ENCODE measurements around the gene PRKCB.
"Not testable (repeated sequence)": the region's sequence is repeated elsewhere in the genome, so short reads cannot be mapped to it uniquely, and the experiment has no call there.

The PRKCB gene

DNA sequence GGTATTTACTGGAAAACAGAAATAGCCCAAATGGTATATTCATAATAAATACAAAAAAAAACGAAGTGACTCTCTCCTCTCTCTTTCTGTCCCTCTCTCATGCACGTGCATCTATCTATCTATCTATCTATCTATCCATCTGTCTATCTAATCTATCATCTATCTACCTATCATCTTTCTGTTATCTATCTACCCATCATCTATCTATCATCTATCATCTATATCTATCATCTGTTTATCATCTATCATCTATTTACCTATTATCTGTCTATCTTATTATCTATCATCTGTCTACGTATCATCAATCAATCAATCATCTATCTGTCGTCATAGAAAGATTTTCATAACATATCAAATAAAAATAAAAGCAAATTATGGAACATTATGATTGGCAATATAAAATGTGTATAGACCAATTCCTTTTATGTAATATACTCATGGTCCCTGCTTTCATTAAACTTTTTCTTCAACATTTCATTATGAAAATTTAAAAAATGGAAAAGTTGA lies 293.7 kb downstream of the PRKCB start:
- DNase-seq (ENCODE audit: low read depth in 2 of 2) = no peak

DNA sequence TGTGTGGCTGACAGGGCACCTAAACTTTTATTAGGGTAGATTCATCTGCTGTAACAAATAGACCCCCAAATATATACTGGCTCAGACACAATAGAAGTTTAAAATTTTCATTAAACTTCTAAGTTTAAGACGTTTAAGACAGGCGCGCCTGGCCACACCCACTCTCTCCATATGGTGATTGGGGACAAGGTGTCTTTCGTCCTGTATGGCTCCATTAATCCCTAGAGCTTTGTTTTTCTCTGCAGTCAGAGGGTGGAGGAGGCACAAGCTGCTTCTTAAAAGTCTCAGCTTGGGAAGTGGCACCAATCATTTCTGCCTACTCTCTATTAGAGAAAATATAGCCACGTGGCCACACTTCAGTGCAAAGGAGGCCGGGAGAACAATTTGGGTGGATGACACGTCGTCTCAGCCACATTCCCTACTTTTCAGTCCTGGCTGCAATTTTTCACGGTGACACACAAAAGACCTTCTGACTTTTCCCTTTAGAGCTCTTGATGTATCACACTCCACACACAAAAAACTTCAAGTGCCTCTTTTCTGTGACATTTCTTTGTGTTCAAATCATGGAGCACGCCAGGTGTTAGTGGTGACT lies 294.8 kb downstream of the PRKCB start:
- DNase-seq (ENCODE audit: low read depth in 2 of 2) = no peak

DNA sequence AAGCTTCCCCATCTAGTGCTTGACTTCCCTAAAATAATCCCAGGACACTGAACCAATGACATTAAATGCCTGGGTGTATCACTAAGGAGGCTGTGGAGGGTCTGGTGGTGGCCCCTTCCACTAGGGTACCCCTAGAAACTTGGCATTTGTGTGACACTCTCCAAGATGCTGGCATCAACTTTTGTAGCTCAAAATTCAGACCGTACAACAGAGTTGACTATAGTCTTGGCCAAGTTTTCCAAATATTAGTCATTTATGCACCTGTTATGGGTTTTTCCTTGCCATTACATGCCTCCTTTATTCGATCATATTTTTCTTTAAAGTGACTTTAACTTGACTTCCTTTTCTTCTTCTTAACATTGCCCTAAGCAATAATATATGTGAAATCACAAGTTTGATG lies 295.5 kb downstream of the PRKCB start:
- no peak for DNase-seq (ENCODE audit: low read depth in 2 of 2)

DNA sequence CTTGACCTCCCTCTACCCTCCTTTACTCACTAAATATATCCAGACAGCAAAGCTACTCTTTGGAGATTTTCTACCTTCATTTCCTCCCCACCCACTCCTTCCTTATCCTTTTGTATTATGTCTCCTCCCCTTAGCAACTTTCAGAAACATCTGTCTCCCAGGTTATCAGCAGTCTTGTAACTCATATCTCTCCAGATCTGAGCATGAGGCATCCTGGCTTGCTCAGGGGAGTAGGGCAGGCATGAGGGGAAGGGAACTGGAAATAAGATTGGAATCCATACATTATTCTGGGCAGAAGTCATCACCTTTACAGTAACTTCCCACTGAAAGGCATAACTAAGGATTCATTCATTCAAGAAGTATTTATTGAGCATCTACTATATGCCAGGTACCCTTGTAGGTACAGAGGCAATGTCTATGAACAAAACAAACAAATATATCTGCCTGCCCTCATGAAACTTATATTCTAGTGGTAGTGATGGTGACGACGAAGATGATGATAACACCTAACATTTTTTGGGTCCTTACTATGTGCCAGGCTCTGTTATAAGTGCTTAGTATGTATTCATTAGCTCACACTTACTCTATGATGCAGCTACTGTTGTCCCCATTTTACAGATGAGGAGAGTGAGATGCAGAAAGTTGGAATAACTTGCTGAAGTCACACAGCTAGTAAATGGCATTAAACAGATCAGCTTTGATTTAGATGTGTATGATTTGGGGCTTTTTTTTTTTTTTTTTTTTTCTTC lies 296.4 kb downstream of the PRKCB start:
- no peak for DNase-seq (ENCODE audit: low read depth in 2 of 2)

DNA sequence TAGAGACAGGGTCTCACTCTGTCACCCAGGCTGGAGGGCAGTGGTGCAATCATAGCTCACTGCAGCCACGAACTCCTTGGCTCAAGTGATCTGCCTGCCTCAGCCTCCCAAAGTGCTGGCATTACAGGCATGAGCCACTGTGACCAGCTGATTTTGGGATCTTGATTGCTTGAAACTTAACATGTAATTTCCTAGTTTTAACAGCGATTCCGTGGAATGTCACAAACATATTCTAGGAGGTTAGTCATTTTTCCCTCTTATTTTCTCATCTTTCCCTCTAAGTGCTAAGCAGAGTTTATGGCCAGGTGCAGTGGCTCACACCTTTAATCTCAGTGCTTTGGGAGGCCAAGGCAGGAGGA lies 297.0 kb downstream of the PRKCB start:
- DNase-seq (ENCODE audit: low read depth in 2 of 2) = no peak

DNA sequence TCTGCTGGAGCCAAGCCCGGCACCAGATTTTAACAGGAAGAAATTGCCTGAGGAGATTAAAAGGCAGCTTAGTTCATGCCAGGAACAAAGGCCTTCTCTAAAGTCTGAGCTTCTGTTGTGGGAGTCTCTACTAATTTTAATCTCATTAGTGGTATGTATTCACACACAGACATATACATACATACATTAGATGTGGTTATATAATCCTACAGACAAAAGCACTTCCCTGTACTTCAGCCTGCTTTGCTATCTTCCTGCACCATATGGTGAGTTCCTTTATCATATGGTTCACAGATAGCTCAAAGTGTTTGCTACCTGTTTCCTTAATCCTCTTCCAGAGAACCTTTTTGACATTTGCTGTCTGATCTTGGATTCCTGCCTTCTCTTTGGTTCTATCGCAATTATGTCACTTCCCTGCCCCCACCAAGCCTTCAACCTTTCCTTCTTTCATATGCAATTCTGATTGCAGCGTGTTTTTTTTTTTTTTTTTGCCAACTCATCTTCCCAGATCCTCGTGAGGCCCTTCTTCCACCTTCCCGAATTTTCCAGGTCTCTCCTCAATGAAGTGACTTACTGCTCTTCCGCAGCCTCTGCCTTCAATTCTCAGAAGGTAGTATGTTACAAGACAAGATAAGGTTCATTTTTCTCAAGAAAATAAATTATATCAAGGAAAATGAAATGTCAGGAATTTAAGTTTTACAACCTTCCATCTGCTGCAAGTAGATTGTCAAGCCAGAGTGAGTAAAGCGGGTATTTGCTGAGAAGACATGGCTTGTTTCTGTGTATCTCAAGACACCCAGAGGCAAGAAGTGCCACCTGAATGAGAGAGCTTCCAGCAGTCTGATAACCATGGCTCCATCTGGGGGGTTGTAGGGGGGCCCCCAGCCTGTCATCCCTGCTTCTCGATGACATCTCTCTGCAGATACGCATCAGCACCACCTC lies 300.1 kb downstream of the PRKCB start:
- no peak for DNase-seq (ENCODE audit: low read depth in 2 of 2)

DNA sequence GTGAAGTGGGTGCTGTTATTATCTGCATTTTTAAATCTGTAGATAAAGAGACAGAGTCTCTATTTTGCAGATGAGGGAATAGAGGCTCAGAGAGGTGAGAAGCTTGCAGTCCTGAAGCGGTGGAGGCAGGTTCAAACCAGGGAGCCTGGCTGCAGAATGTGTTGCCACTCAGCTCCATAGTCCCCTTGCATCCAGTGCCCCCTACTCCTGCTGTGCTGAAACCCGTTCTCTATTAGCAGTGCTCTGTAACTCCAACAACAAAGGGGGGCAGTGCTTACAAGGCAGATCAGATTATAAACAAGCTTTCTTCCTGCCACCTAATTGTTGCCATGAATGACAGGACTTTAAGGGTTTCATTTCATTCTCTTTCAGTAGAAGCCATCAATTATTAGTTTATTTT lies 302.2 kb downstream of the PRKCB start:
- no peak for DNase-seq (ENCODE audit: low read depth in 2 of 2)

DNA sequence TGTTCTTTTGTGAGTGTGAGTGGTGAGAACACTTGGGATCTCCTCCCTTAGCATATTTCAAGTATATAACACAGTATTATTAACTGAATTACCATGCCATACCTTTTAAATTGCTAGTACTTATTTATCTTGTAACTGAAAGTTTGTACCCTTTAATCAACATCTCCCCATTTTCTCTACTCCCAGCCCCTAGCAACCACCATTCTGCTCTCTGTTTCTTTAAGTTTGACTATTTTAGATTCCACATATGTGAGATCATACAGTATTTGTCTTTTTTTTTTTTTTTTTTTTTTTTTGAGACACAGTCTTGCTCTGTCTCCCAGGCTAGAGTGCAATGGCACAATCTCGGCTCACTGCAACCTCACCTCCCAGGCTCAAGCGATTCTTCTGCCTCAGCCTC lies 302.8 kb downstream of the PRKCB start:
- DNase-seq (ENCODE audit: low read depth in 2 of 2) = no peak

DNA sequence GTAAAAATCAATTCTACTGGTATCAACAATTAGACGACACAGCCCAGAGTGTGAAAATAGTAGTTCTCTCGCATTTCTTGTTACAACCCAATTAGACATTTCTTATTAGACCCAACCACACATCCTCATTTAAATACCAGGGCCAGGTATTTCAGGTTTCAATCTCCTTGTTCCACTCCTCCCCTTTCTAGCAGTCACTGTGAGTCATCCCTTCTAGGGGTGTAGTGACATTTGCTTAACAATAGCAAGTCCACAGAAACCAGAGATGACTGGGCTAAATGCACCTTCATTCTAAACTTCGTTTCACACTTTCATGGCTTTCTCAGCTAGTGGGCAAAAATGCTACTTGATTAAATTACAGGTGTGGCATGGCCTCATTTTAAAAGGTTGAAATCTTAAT lies 303.5 kb downstream of the PRKCB start:
- DNase-seq (ENCODE audit: low read depth in 2 of 2) = no peak

DNA sequence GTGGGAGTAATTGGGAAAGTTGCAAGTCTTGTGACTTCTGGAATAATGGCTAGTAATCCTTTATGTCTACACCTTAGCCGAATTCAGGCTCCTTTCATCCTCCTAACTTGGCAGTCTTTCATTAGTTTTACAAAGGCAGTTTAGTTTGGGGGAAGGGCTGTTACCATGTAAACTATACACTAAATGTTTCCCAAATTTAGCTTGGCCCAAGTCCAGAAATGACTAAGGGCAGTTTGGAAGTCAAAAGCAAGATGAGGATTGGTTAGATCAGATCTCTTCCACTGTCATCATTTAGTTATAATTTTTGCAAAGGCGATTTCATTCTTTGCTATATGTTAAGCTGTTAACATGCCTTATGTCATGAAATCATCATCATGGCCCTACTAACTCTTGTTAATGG lies 304.9 kb downstream of the PRKCB start:
- DNase-seq (ENCODE audit: low read depth in 2 of 2) = no peak

DNA sequence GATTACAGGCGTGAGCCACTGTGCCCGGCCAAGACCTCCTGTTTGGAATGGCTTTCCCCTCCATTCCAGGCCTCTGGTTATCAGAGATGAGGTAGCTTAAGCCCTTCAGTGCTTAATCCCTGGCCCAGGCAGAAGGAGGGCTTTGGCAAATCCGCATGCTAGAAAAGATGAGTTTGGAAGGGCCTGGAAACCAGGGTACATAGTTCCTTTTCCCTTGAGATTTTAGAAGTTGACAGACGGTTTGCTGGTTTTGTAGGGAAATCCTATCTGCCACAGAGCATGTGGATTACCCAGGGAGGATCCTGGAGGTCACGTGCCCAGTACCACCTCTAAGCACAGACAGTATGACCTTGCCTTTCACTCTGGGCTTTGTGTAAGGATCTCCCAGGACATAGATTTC lies 305.7 kb downstream of the PRKCB start:
- DNase-seq (ENCODE audit: low read depth in 2 of 2) = no peak

DNA sequence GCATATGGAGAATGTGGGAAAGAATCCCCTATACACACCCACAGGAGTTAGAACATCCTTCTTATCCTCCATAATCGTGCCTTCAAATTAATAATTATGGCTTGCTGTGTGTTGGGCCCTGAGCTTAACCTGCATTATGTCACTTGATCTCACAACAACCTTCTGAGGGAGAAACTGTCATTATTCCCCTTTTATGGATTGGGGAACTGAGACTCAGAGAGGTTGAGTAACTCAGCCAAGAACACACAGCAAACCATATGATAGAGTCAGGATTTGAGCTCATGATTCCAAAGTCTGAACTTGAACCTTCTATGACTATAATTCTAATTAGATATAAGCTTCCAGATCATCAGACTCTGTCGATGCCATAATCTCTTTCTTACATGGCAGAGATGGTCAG lies 306.1 kb downstream of the PRKCB start:
- no peak for DNase-seq (ENCODE audit: low read depth in 2 of 2)

DNA sequence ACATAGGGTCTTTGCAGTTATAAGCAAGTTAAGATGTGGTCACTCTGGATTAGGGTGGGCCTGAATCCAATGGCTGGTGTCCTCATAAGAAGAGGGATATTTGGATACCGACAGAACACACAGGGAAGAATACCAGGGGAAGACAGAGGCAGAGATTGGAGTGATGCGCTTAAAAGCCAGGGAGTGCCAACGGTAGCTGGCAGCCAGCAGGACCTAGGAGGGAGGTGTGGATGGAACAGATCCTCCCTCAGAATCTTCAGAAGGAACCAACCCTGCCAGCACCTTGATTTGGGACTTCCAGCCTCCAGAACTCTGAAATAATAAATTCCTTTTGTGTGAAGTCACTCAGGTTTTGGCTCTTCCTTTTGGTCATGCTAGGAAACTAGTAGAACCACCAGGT lies 310.1 kb downstream of the PRKCB start:
- DNase-seq (ENCODE audit: low read depth in 2 of 2) = no peak

DNA sequence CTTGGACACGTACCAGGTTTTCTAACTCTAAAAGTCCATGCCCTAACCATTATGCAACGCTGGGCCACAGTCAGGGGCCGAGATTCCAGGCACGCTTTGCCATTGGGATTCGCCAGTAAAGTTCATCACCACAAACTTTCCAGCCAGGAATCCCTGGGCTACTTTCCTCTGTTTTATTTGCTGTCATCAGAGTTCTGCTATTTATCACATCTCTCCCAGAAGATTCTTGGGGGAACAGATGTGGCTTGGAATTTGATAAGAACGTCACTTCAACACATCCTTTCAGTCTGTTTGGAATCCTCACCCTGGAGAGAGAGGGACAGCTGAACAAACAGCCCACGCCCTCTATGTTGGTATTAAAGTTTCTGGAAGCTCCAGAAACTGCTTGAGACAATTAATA lies 310.7 kb downstream of the PRKCB start:
- no peak for DNase-seq (ENCODE audit: low read depth in 2 of 2)

DNA sequence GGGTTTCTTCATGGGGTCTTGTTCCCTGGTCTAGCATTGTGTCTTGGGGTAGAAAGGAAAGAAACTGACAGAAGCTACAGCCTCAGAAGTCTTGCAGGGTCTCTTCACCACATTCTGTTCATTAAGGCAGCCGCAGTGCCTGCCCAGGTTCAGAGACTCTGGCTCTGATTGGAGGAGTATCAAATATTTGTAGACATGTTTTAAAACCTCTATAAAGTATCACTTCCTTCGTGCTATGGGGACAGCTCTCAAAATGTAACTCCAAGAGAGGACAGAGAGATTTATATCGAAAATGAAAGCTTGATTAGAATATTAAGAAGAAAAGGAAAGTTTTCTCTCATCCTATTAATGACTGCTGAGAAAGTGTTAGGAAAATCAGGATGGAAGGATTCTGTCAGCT lies 313.3 kb downstream of the PRKCB start:
- no peak for DNase-seq (ENCODE audit: low read depth in 2 of 2)

DNA sequence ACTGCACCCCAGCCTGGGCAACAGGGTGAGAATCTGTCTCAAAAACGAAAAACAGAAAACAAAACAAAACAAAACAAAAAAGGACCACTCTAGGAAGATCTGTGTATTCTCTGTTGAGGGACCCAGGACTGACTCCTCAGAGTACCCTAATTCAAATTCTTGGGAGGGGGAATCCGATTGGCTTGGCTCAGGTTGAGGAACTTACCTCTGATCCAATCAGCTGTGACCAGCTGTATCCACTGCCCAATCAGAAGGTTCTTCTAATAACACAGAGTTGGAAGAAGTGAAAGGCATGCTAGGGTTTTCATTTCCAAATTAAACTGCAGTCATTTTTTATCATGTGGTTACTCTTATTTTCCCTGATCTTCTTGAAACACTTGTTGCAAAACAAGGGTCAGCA lies 314.5 kb downstream of the PRKCB start:
- no peak for DNase-seq (ENCODE audit: low read depth in 2 of 2)

DNA sequence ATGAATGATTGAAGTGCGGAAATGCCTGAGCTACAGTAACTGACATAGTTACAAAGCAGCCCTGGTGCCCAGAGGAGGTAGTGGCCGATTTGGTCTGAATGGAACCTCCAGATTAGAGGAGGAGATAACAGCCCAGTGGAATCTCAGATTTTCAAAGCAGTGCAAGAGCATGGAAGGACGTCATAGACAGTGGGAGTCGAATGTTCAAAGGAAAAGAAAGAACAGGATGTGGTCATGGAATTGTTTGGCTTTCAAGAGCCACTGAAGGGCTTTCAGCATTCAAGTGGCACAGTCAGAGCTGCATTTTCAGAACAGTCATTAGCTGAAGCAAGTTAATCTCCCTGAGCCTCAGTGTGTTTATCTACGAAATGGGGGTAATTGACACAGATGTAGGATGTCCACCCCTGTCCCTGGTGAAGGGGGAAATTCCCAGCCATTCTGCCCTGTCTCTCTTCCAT lies 315.7 kb downstream of the PRKCB start:
- no peak for DNase-seq (ENCODE audit: low read depth in 2 of 2)

DNA sequence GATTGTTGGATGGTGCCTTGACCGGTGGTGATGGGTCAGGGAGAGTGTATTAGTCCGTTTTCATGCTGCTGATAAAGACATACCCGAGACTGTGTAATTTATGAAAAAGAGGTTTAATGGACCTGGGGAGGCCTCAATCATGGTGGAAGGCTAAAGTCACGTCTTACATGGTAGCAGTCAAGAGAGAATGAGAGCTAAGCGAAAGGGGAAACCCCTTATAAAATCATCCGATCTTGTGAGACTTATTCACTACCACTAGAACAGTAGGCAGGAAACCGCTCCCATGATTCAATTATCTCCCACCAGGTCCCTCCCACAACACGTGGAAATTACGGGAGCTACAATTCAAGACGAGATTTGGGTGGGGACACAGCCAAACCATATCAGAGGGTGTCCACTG lies 316.3 kb downstream of the PRKCB start:
- DNase-seq (ENCODE audit: low read depth in 2 of 2) = not testable (repeated sequence)

DNA sequence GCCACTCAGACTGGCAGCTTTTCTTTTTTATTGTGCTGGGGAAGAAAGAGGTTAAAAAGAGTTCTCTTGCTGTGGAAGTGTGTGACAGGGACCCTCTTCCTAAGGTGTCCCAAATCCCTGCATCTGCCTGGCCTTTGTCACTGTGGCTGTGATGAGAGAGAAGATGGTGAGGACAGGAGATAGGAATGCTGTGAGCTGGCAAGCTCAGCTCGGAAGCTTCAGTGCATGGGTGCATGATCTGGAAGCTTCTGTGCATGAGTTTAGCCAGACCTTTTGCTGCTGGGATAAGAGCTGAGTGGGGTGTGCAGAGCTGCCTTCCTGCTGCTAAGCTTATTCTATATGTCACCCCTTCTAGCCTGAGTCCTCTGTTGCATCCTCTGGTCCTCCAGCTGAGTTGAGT lies 317.0 kb downstream of the PRKCB start:
- no peak for DNase-seq (ENCODE audit: low read depth in 2 of 2)

DNA sequence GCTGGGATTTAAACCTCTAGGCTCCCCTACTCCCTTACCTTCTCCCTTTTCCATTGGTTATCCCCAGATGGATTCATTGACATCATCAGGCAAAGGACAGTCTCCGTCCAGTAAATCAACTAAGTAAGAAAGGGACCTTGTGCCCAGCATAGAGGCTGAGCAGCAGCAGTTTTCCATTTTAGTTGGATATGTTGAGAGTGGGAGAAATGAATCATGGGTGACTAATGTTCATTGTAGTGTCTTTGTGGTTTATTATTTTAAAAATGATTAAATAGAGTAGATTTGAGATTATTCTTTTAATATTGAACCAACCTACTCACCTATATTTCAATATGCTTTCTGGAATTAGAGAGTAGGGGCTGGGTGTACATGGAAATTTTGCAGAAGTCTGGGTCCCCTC lies 321.0 kb downstream of the PRKCB start:
- no peak for DNase-seq (ENCODE audit: low read depth in 2 of 2)

DNA sequence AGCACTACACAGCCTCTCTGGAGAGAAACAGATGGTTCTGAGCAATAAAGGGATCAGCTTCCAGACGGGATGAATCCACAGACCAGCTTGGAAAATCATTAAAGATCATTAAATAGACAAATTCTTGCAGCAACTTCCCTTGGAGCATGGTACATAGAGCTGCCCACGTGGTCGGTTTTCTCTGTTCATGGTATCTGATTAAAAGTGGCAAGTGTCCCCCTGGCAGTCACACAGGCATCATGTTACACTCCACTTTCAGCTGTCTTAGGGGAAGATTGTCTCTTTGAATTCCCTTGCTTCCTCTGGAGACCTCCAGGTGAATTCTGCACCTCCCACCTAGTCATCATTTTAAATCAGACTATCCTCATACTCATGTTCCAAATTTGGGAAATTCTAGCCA lies 328.2 kb downstream of the PRKCB start:
- DNase-seq (ENCODE audit: low read depth in 2 of 2) = no peak

DNA sequence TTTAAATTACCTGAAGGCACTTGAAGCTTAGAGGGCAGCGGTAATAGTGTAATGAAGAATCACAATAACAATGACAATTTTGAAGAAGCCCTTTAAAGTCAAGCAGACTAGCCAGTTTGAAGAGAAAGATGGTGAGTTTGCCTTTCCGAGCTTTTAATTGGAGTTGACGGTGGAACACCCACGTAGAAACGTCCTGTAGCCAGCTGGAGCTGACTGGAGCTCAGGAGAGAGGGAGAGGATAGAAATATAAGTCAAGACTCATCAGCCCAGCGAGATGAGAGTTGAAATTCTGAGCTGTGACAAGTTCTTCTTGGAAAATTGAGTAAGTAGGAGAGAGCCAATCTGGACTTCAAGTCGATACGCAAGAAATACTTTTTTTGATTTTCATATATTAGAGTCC lies 328.6 kb downstream of the PRKCB start:
- no peak for DNase-seq (ENCODE audit: low read depth in 2 of 2)

DNA sequence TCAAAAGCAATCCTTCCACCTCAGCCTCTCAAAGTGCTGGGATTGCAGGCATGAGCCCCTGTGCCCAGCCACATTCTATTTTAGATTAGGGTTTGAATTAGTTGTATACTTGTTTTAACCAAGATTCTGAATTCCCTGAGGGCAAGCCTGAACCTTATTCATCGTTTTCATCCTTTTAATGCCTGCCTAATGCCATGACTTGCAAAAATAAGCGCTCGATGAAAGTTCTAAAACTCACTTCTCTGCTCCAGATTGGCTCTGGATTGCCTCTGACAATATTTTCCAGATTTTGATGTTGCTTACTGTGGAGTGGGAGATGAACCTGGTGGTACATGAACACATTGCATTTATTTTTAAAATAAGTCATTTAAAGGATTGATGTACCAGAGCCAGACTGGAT lies 329.5 kb downstream of the PRKCB start:
- DNase-seq (ENCODE audit: low read depth in 2 of 2) = no peak
